Umbilical cord (tissue), 2 donors: ENCODE results near the gene TMEM106A. TPM values are rescaled to one million over a fixed set of nuclear protein-coding genes. Genes with fewer than 3 reads are reported as not detected.
"Not testable (repeated sequence)": the region's sequence is repeated elsewhere in the genome, so short reads cannot be mapped to it uniquely, and the experiment has no call there.

Source experiments
- DNase-seq: peaks from one replicate; pipeline ENCODE4 v3.0.0-alpha.2; 2015; ENCODE audit warnings: low spot score
- total RNA-seq: library from RNA; depleted of rRNA; stranded (reverse); fragments of >200 nt; gene quantifications from one replicate; pipeline ENCODE4 v1.2.3, GENCODE V29; 2014; ENCODE audit warnings: low replicate concordance; ENCODE audit not compliant: insufficient read depth

TMEM106A gene
- total RNA-seq, result 6.7 TPM

- DNase-seq, result peak; percentile 93
Observed at GRCh38 chr17:43211480-43212402, at the start of gene TMEM106A. TSS of gene TMEM106A (plus strand) at chr17:43211875. CDS start at chr17:43213042, 1,167 bp downstream.

GRCh38 chr17:43165971-43166370 is 45.7 kb upstream of the TMEM106A start:
- DNase-seq, result not testable (repeated sequence)

GRCh38 chr17:43169561-43170139 is 42.0 kb upstream of the TMEM106A start:
- DNase-seq, result peak; percentile 13

- DNase-seq, result peak; percentile 98
Observed at GRCh38 chr17:43170140-43170765, 41.4 kb upstream of the TMEM106A start.

- DNase-seq, result peak; percentile 99
Observed at GRCh38 chr17:43170766-43171585, 40.7 kb upstream of the TMEM106A start, which contains the start of gene NBR1. TSS of gene NBR1 (plus strand) at chr17:43171214. CDS start at chr17:43175800, 4,586 bp downstream.

GRCh38 chr17:43171586-43172487 is 39.8 kb upstream of the TMEM106A start:
- peak; percentile 85 for DNase-seq

- no peak for DNase-seq
Observed at GRCh38 chr17:43175213-43176118, 36.2 kb upstream of the TMEM106A start.

GRCh38 chr17:43176119-43176570 is 35.5 kb upstream of the TMEM106A start:
- no peak for DNase-seq

- DNase-seq, result no peak
Observed at GRCh38 chr17:43183921-43184320, 27.8 kb upstream of the TMEM106A start.

GRCh38 chr17:43186656-43187055 is 25.0 kb upstream of the TMEM106A start:
- DNase-seq, result not testable (repeated sequence)

GRCh38 chr17:43193251-43193650 is 18.4 kb upstream of the TMEM106A start:
- DNase-seq, result no peak

GRCh38 chr17:43199633-43200032 is 12.0 kb upstream of the TMEM106A start:
- DNase-seq, result no peak

- no peak for DNase-seq
Observed at GRCh38 chr17:43200127-43200526, 11.5 kb upstream of the TMEM106A start.

GRCh38 chr17:43203013-43203412 is 8.7 kb upstream of the TMEM106A start:
- DNase-seq, result not testable (repeated sequence)

GRCh38 chr17:43210576-43210975 is 1.1 kb upstream of the TMEM106A start:
- DNase-seq, result no peak

GRCh38 chr17:43211123-43211479 is 574 bp upstream of the TMEM106A start:
- DNase-seq, result peak; percentile 20

GRCh38 chr17:43212641-43213490 is 1.2 kb downstream of the TMEM106A start:
- peak; percentile 37 for DNase-seq

- DNase-seq, result no peak
Observed at GRCh38 chr17:43213545-43213944, 1.9 kb downstream of the TMEM106A start.
